Neuronal stem cell (in vitro differentiated cells): ENCODE measurements around the gene PEX5.
A peak's percentile ranks its signal among the peaks of the same experiment; 100 is the strongest.

Source experiments
- DNase-seq: peaks from one replicate; pipeline ENCODE4 v3.0.0-alpha.2; 2013; ENCODE audit warnings: low spot score
- H2AFZ ChIP-seq: one replicate; pipeline ENCODE4 v1.6.1; 2013; ENCODE audit warnings: mild to moderate bottlenecking, low read length, inconsistent platforms
- H2AK5ac ChIP-seq: 2 replicates; pipeline ENCODE4 v1.6.1; 2013; ENCODE audit warnings: low read depth, mild to moderate bottlenecking, inconsistent platforms, low read length, moderate library complexity, mixed read lengths
- H2BK120ac ChIP-seq: 2 replicates; pipeline ENCODE4 v1.6.1; 2013; ENCODE audit warnings: low read depth, mild to moderate bottlenecking, inconsistent platforms, low read length, moderate library complexity, mixed read lengths
- H2BK12ac ChIP-seq: one replicate; pipeline ENCODE4 v1.6.1; 2013; ENCODE audit warnings: low read length, inconsistent platforms
- H2BK15ac ChIP-seq: 2 replicates; pipeline ENCODE4 v1.6.1; 2013; ENCODE audit warnings: mild to moderate bottlenecking, low read length, inconsistent platforms, mixed read lengths
- H2BK5ac ChIP-seq: one replicate; pipeline ENCODE4 v1.6.1; 2013; ENCODE audit warnings: inconsistent platforms, mild to moderate bottlenecking, low read length, moderate library complexity
- H3K14ac ChIP-seq: one replicate; pipeline ENCODE4 v1.6.1; 2013; ENCODE audit warnings: low read length, inconsistent platforms
- H3K18ac ChIP-seq: 2 replicates; pipeline ENCODE4 v1.6.1; 2013; ENCODE audit warnings: low read length, inconsistent platforms
- H3K23ac ChIP-seq: 2 replicates; pipeline ENCODE4 v1.6.1; 2013; ENCODE audit warnings: low read depth, mild to moderate bottlenecking, mixed read lengths, low read length, inconsistent platforms; ENCODE audit not compliant: poor library complexity
- H3K27ac ChIP-seq: replicated peaks from 3 replicates; pipeline ENCODE4 v1.5.1; 2013; ENCODE audit warnings: low read length, inconsistent platforms
- H3K27me3 ChIP-seq, 3 experiments: 2 replicates each; pipeline ENCODE4 v1.6.1; 2013; ENCODE audit warnings: low read length in 3 of 3, mild to moderate bottlenecking in 2 of 3, inconsistent platforms in 1 of 3, low read depth in 1 of 3, mixed read lengths in 1 of 3, moderate library complexity in 1 of 3; ENCODE audit not compliant: control insufficient read depth in 3 of 3, insufficient read depth in 3 of 3
- H3K36me3 ChIP-seq, 2 donors: replicated peaks in 1 of 2; 2 replicates each; pipeline ENCODE4 v1.6.1; 2013; ENCODE audit warnings: low read length in 2 of 2; ENCODE audit not compliant: control insufficient read depth in 2 of 2, insufficient read depth in 2 of 2
- H3K4ac ChIP-seq: 2 replicates; pipeline ENCODE4 v1.6.1; 2013; ENCODE audit warnings: inconsistent platforms, mild to moderate bottlenecking, low read length, moderate library complexity
- H3K4me1 ChIP-seq, 2 donors: 1 replicate in 1 of 2; 2 replicates in 1 of 2; pipeline ENCODE4 v1.6.1; 2013; ENCODE audit warnings: low read length in 2 of 2, low read depth in 1 of 2; ENCODE audit not compliant: control insufficient read depth in 2 of 2, insufficient read depth in 1 of 2
- H3K4me2 ChIP-seq: one replicate; pipeline ENCODE4 v1.6.1; 2013; ENCODE audit warnings: mild to moderate bottlenecking, low read length, inconsistent platforms; ENCODE audit not compliant: insufficient read depth, poor library complexity, severe bottlenecking
- H3K4me3 ChIP-seq, 2 donors: 2 replicates each; pipeline ENCODE4 v1.5.1; 2013; ENCODE audit warnings: low read length in 2 of 2, mild to moderate bottlenecking in 2 of 2, inconsistent platforms in 1 of 2, moderate library complexity in 1 of 2
- H3K79me1 ChIP-seq: one replicate; pipeline ENCODE4 v1.6.1; 2013; ENCODE audit warnings: low read depth, mild to moderate bottlenecking, inconsistent platforms, low read length, moderate library complexity
- H3K9ac ChIP-seq: one replicate; pipeline ENCODE4 v1.6.1; 2013; ENCODE audit warnings: mild to moderate bottlenecking, low read depth, low read length, inconsistent platforms; ENCODE audit not compliant: poor library complexity
- H3K9me3 ChIP-seq, 2 donors: replicated peaks in 1 of 2; 2 replicates each; pipeline versions ENCODE3 to v1.6.1; 2013; ENCODE audit warnings: low read length in 2 of 2, mild to moderate bottlenecking in 2 of 2, inconsistent platforms in 1 of 2, low read depth in 1 of 2, mixed read lengths in 1 of 2, moderate library complexity in 1 of 2; ENCODE audit not compliant: control insufficient read depth in 2 of 2, insufficient read depth in 1 of 2
- H4K8ac ChIP-seq: one replicate; pipeline ENCODE4 v1.6.1; 2013; ENCODE audit warnings: low read depth, mild to moderate bottlenecking, inconsistent platforms, low read length, moderate library complexity
- H4K91ac ChIP-seq: one replicate; pipeline ENCODE4 v1.6.1; 2013; ENCODE audit warnings: low read length, low read depth, mild to moderate bottlenecking, inconsistent platforms; ENCODE audit not compliant: poor library complexity
- WGBS, 2 donors: extraction: QIAGEN DNeasy Blood & Tissue Kit; methylation state at CpG; one replicate each; pipeline ENCODE4 v1.1.7; 2013; ENCODE audit warnings: missing lambda C conversion rate in 2 of 2, mixed read lengths in 1 of 2; ENCODE audit not compliant: insufficient read length in 2 of 2, insufficient replicate concordance in 1 of 2; ENCODE audit errors: extremely low coverage in 2 of 2; 5-methylcytosine and 5-hydroxymethylcytosine counted together

The PEX5 gene

DNA sequence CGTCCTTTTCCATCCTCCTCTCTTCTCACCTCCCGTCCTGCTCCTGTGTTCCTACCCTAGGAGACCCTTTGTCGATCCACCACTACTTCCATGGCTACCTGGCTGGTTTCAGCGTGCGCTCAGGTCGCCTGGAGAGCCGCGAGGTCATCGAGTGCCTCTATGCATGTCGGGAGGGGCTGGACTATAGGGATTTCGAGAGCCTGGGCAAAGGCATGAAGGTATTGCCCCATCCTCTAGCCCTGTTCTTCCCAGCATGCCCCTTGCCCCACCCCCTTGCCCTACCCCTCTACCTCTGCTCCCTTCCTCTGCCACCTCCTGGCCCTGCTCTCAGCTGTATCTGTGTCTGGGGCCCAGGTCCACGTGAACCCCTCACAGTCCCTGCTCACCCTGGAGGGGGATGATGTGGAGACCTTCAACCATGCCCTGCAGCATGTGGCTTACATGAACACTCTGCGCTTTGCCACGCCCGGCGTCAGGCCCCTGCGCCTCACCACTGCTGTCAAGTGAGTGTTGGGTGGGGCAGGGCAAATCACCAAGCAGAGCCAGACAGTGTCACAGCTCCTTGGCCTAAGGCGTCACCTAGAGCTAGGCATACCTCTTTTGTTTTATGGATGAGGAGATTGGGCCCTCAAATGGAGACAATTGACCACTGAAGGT, 46.5 kb upstream of the PEX5 start:
- Histone ChIP-seq H3K18ac (no peak overlapping the region), H4K8ac (no peak overlapping the region), H3K4me1 (no peaks in the 10 kb centered on the region), H3K27ac (no peak overlapping the region), H3K4me2 (no peak overlapping the region), H3K9ac (no peak overlapping the region), H3K23ac (peak overlapping the region; percentile 34), H4K91ac (no peak overlapping the region), H3K14ac (no peak overlapping the region), H3K79me1 (no peaks in the 10 kb centered on the region), H3K4me3 (no peak overlapping the region), H3K4ac (no peak overlapping the region), H2BK15ac (no peak overlapping the region), H3K9me3 (no peaks in the 10 kb centered on the region), H2BK5ac (peak overlapping the region; percentile 49), H2BK120ac (no peak overlapping the region), H2BK12ac (no peak overlapping the region), H3K36me3 (peaks cover 4 to 61% of the 10 kb centered on the region in 2 donors), H3K27me3 (no peaks in the 10 kb centered on the region), H2AFZ (no peak overlapping the region), H2AK5ac (no peak overlapping the region)
- DNase-seq, result no peak
- WGBS, 2 donors, result no CpG with 5 or more reads among the region's 18 CpGs

DNA sequence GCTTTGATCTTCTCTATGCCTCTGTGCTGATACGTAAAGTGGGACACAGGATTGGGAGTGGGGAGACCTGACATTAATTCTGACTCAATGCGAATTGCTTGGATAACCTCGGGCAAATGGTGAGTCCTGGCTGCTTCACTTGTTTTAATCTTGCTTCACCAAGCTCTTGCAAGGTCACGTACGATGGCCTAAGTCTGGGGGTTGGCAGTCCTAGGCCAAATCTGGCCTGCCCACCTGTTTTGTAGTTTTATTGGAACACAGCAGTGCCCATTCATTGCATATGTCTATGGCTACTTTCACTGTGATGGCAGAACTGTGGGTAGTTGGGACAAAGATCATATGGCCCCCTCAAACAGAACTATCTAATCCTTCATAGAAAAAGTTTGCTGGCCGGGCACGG, 45.9 kb upstream of the PEX5 start:
- Histone ChIP-seq H2AFZ (no peak overlapping the region), H3K9me3 (no peaks in the 10 kb centered on the region), H2BK12ac (no peak overlapping the region), H3K4me3 (no peak overlapping the region), H3K4me1 (no peaks in the 10 kb centered on the region), H3K4me2 (no peak overlapping the region), H4K91ac (no peak overlapping the region), H3K79me1 (no peaks in the 10 kb centered on the region), H3K18ac (no peak overlapping the region), H3K27me3 (no peaks in the 10 kb centered on the region), H4K8ac (no peak overlapping the region), H3K27ac (no peak overlapping the region), H3K9ac (no peak overlapping the region), H2AK5ac (no peak overlapping the region), H3K4ac (no peak overlapping the region), H3K23ac (no peak overlapping the region), H2BK120ac (no peak overlapping the region), H2BK5ac (no peak overlapping the region), H3K14ac (no peak overlapping the region), H2BK15ac (no peak overlapping the region), H3K36me3 (peaks cover 4 to 62% of the 10 kb centered on the region in 2 donors)
- WGBS, 2 donors, result no CpG with 5 or more reads among the region's 7 CpGs
- no peak for DNase-seq

- Histone ChIP-seq H3K36me3 (peaks cover 1 to 67% of the 10 kb centered on the region in 2 donors), H3K27me3 (no peaks in the 10 kb centered on the region), H3K4me2 (no peak overlapping the region), H3K4me3 (peak overlapping the region in 1 of 2 donors; percentile 51), H3K27ac (no peak overlapping the region), H2BK12ac (no peak overlapping the region), H2BK120ac (no peak overlapping the region), H3K4me1 (no peaks in the 10 kb centered on the region), H2BK5ac (no peak overlapping the region), H2AFZ (no peak overlapping the region), H2BK15ac (no peak overlapping the region), H3K9me3 (no peaks in the 10 kb centered on the region), H4K91ac (no peak overlapping the region), H3K23ac (no peak overlapping the region), H2AK5ac (no peak overlapping the region), H3K14ac (no peak overlapping the region), H3K79me1 (no peaks in the 10 kb centered on the region), H3K18ac (no peak overlapping the region), H3K4ac (no peak overlapping the region), H3K9ac (no peak overlapping the region), H4K8ac (no peak overlapping the region)
- DNase-seq, result no peak
- no CpG with 5 or more reads among the region's 11 CpGs for WGBS, 2 donors
Observed at GRCh38 chr12:7144414-7145120, 44.9 kb upstream of the PEX5 start.

DNA sequence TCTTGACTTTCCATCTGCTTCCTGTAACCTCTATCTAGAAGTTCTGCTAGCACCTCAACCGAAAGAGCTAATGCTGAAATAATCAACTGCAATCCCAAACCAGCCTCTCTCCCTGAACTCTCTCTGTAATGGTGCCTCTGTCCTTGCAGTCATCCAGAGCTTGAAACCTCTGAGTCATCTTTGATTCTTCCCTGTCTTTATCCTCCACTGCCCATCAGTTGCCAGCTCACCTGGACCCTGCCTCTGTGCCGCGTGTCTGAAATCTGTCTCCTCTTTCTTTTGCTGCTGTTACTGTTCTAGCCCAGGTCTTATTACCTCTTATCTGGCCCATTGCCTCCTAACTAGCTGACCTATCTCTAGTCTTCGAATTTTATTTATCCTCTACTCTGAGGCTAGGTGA, 43.8 kb upstream of the PEX5 start:
- Histone ChIP-seq H3K9me3 (no peaks in the 10 kb centered on the region), H4K8ac (no peak overlapping the region), H2BK120ac (no peak overlapping the region), H3K4me1 (no peaks in the 10 kb centered on the region), H2AFZ (no peak overlapping the region), H3K14ac (no peak overlapping the region), H4K91ac (no peak overlapping the region), H3K27ac (no peak overlapping the region), H3K4me2 (no peak overlapping the region), H3K4me3 (no peak overlapping the region), H2BK5ac (no peak overlapping the region), H3K23ac (no peak overlapping the region), H2AK5ac (no peak overlapping the region), H3K27me3 (no peaks in the 10 kb centered on the region), H3K18ac (no peak overlapping the region), H2BK12ac (no peak overlapping the region), H2BK15ac (no peak overlapping the region), H3K79me1 (no peaks in the 10 kb centered on the region), H3K36me3 (peaks cover 9 to 72% of the 10 kb centered on the region in 2 donors), H3K9ac (no peak overlapping the region), H3K4ac (no peak overlapping the region)
- no CpG with 5 or more reads among the region's 4 CpGs for WGBS, 2 donors
- no peak for DNase-seq
